ENCODE measurements around the gene BROX. TPM values are rescaled to one million over a fixed set of nuclear protein-coding genes. Genes with fewer than 3 reads are reported as not detected.

The BROX gene
- polyA plus RNA-seq, 1 of the 3 experiments (the other 2 are of a cell fraction): 3.8 TPM

DNA sequence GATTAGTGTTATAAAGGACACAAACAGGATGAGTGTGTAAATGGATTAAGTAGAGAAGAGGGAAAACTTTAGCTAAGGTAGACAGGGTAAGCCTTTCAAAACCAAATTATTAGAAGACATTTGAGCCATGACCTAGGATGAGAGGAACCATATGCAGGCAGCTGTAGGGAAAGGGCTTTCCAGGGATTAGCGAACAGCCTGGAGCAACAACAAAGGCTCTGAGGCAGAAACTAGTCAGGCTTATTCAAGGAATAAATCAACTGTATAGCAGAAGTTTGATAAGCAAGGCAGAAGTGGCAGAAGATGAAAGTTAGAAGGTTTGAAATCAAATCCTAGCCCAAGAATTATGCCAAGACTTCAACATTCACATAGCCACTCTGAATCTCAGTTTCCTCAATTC is 21.3 kb upstream of the BROX start:
- TF ChIP-seq FOXJ3 (CRISPR knock-in tag; IDR thresholded peaks at IDR 0.05) (no peak), TAF1 (IDR thresholded peaks at IDR 0.05; ENCODE audit: borderline replicate concordance, low read depth, low read length) (no peak), RCOR1 (IDR thresholded peaks at IDR 0.05; ENCODE audit: low read length) (no peak), NRF1 (IDR thresholded peaks at IDR 0.05; ENCODE audit: low read depth, low read length) (no peak), POLR2AphosphoS5 (IDR thresholded peaks at IDR 0.05; ENCODE audit: low read depth, low read length) (no peak), EZH2phosphoT487 (IDR thresholded peaks at IDR 0.05; ENCODE audit: borderline replicate concordance, low read depth) (no peak), FOSL2 (IDR thresholded peaks at IDR 0.05; ENCODE audit: borderline replicate concordance, low read depth) (no peak), RXRA (IDR thresholded peaks at IDR 0.05; ENCODE audit: borderline replicate concordance, low read depth) (no peak), SMC3 (IDR thresholded peaks at IDR 0.05; ENCODE audit: low read depth, low read length) (no peak), MEF2A (IDR thresholded peaks at IDR 0.05; ENCODE audit: borderline replicate concordance, low read depth) (no peak), MXI1 (IDR thresholded peaks at IDR 0.05; ENCODE audit: low read depth, low read length) (no peak)
- TF ChIP-seq, protein P1, sequence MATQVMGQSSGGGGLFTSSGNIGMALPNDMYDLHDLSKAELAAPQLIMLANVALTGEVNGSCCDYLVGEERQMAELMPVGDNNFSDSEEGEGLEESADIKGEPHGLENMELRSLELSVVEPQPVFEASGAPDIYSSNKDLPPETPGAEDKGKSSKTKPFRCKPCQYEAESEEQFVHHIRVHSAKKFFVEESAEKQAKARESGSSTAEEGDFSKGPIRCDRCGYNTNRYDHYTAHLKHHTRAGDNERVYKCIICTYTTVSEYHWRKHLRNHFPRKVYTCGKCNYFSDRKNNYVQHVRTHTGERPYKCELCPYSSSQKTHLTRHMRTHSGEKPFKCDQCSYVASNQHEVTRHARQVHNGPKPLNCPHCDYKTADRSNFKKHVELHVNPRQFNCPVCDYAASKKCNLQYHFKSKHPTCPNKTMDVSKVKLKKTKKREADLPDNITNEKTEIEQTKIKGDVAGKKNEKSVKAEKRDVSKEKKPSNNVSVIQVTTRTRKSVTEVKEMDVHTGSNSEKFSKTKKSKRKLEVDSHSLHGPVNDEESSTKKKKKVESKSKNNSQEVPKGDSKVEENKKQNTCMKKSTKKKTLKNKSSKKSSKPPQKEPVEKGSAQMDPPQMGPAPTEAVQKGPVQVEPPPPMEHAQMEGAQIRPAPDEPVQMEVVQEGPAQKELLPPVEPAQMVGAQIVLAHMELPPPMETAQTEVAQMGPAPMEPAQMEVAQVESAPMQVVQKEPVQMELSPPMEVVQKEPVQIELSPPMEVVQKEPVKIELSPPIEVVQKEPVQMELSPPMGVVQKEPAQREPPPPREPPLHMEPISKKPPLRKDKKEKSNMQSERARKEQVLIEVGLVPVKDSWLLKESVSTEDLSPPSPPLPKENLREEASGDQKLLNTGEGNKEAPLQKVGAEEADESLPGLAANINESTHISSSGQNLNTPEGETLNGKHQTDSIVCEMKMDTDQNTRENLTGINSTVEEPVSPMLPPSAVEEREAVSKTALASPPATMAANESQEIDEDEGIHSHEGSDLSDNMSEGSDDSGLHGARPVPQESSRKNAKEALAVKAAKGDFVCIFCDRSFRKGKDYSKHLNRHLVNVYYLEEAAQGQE (IDR thresholded peaks at IDR 0.05; ENCODE audit: low read depth, low read length): no peak
- TF ChIP-seq, protein P2, sequence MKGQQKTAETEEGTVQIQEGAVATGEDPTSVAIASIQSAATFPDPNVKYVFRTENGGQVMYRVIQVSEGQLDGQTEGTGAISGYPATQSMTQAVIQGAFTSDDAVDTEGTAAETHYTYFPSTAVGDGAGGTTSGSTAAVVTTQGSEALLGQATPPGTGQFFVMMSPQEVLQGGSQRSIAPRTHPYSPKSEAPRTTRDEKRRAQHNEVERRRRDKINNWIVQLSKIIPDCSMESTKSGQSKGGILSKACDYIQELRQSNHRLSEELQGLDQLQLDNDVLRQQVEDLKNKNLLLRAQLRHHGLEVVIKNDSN (IDR thresholded peaks at IDR 0.05; ENCODE audit: borderline replicate concordance, low read depth): no peak
- TF ChIP-seq, protein P3, sequence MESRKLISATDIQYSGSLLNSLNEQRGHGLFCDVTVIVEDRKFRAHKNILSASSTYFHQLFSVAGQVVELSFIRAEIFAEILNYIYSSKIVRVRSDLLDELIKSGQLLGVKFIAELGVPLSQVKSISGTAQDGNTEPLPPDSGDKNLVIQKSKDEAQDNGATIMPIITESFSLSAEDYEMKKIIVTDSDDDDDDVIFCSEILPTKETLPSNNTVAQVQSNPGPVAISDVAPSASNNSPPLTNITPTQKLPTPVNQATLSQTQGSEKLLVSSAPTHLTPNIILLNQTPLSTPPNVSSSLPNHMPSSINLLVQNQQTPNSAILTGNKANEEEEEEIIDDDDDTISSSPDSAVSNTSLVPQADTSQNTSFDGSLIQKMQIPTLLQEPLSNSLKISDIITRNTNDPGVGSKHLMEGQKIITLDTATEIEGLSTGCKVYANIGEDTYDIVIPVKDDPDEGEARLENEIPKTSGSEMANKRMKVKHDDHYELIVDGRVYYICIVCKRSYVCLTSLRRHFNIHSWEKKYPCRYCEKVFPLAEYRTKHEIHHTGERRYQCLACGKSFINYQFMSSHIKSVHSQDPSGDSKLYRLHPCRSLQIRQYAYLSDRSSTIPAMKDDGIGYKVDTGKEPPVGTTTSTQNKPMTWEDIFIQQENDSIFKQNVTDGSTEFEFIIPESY (IDR thresholded peaks at IDR 0.05; ENCODE audit: borderline replicate concordance, low read depth): no peak
- TF ChIP-seq, protein P4, sequence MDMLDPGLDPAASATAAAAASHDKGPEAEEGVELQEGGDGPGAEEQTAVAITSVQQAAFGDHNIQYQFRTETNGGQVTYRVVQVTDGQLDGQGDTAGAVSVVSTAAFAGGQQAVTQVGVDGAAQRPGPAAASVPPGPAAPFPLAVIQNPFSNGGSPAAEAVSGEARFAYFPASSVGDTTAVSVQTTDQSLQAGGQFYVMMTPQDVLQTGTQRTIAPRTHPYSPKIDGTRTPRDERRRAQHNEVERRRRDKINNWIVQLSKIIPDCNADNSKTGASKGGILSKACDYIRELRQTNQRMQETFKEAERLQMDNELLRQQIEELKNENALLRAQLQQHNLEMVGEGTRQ (IDR thresholded peaks at IDR 0.05; ENCODE audit: borderline replicate concordance, low read depth, low read length): no peak
- TF ChIP-seq, protein P5, sequence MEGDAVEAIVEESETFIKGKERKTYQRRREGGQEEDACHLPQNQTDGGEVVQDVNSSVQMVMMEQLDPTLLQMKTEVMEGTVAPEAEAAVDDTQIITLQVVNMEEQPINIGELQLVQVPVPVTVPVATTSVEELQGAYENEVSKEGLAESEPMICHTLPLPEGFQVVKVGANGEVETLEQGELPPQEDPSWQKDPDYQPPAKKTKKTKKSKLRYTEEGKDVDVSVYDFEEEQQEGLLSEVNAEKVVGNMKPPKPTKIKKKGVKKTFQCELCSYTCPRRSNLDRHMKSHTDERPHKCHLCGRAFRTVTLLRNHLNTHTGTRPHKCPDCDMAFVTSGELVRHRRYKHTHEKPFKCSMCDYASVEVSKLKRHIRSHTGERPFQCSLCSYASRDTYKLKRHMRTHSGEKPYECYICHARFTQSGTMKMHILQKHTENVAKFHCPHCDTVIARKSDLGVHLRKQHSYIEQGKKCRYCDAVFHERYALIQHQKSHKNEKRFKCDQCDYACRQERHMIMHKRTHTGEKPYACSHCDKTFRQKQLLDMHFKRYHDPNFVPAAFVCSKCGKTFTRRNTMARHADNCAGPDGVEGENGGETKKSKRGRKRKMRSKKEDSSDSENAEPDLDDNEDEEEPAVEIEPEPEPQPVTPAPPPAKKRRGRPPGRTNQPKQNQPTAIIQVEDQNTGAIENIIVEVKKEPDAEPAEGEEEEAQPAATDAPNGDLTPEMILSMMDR (IDR thresholded peaks at IDR 0.05): no peak

More for the DNA sequence above, 21.3 kb upstream of the BROX start:
- Histone ChIP-seq H3K9ac (no peak overlapping the region), H3K27me3 (ENCODE audit: insufficient read depth) (no peaks in the 10 kb centered on the region), H3K9me3 (no peaks in the 10 kb centered on the region), H3K36me3 (replicated peaks in 1 of 2; ENCODE audit: control insufficient read depth in 1 of 2, insufficient read depth in 2 of 2, low read length in 1 of 2) (peaks cover 50 to 59% of the 10 kb centered on the region in 2 experiments), H3K79me2 (ENCODE audit: insufficient read depth) (peaks cover 21% of the 10 kb centered on the region), H3F3A (replicated peaks; ENCODE audit: insufficient read depth) (peaks cover 8% of the 10 kb centered on the region), H4K20me1 (ENCODE audit: insufficient read depth) (no peaks in the 10 kb centered on the region), H3K4me3 (ENCODE audit: low read depth in 2 of 2, low read length in 1 of 2) (no peak overlapping the region), H3K4me2 (no peak overlapping the region), H3K9me2 (no peaks in the 10 kb centered on the region), H3K27ac (ENCODE audit: low read depth in 2 of 2, low read length in 1 of 2) (no peak overlapping the region), H3K4me1 (ENCODE audit: control insufficient read depth in 1 of 2, insufficient read depth in 2 of 2, low read depth in 1 of 2, low read length in 1 of 2) (no peaks in the 10 kb centered on the region; a peak in 2 of 4 replicates), H2AFZ (ENCODE audit: low read depth) (no peak overlapping the region)
- DNase-seq: no peak
- POLR2A ChIA-PET: no interaction called here
- CTCF ChIA-PET: no interaction called here
- 96% methylated on average over 1 of the region's 1 CpG for WGBS (ENCODE audit: low lambda C conversion rate)

Measured in SK-N-SH (cell line).